DOHH2 (cell line): ENCODE data around the gene HOXA6.
A peak's percentile ranks its signal among the peaks of the same experiment; 100 is the strongest.

Experiments
- H3F3A ChIP-seq: fragments of 200-600 bp; sonication (generic), shearing (Covaris generic); 2 replicates; pipeline ENCODE4 v1.6.0; 2016; ENCODE audit warnings: antibody characterized with exemption, mild to moderate bottlenecking; ENCODE audit not compliant: control insufficient read depth, insufficient read depth
- H3K27ac ChIP-seq: fragments of 200-600 bp; sonication (generic); 2 replicates; pipeline ENCODE4 v1.5.1; 2014; ENCODE audit warnings: low read depth, mild to moderate bottlenecking, low read length, moderate library complexity
- H3K27me3 ChIP-seq: fragments of 200-600 bp; sonication (generic); 2 replicates; pipeline ENCODE4 v1.6.1; 2014; ENCODE audit warnings: mild to moderate bottlenecking, low read length, mixed read lengths; ENCODE audit not compliant: control insufficient read depth
- H3K36me3 ChIP-seq: fragments of 200-600 bp; sonication (generic); 2 replicates; pipeline ENCODE4 v1.6.1; 2014; ENCODE audit warnings: mild to moderate bottlenecking, low read length, moderate library complexity, mixed read lengths; ENCODE audit not compliant: control insufficient read depth
- H3K4me1 ChIP-seq: fragments of 200-600 bp; sonication (generic); 2 replicates; pipeline ENCODE4 v1.6.1; 2014; ENCODE audit warnings: mild to moderate bottlenecking, low read length, mixed read lengths; ENCODE audit not compliant: control insufficient read depth
- H3K4me2 ChIP-seq: fragments of 200-600 bp; sonication (generic); 2 replicates; pipeline ENCODE4 v1.6.0; 2014; ENCODE audit warnings: mild to moderate bottlenecking, low read length, moderate library complexity
- H3K4me3 ChIP-seq: fragments of 200-600 bp; sonication (generic); 2 replicates; pipeline ENCODE4 v1.5.1; 2014; ENCODE audit warnings: mild to moderate bottlenecking, low read length, mixed read lengths
- H3K79me2 ChIP-seq: fragments of 200-600 bp; sonication (generic); 2 replicates; pipeline ENCODE4 v1.6.1; 2014; ENCODE audit warnings: mild to moderate bottlenecking, low read length, mixed read lengths; ENCODE audit not compliant: control insufficient read depth
- H3K9me2 ChIP-seq: fragments of 200-600 bp; sonication (generic); replicated peaks from 2 replicates; pipeline ENCODE4 v1.6.1; 2014; ENCODE audit warnings: mild to moderate bottlenecking, low read length, mixed read lengths; ENCODE audit not compliant: control insufficient read depth
- H3K9me3 ChIP-seq: fragments of 200-600 bp; sonication (generic); 2 replicates; pipeline ENCODE4 v1.6.1; 2014; ENCODE audit warnings: antibody characterized with exemption, low read length, mixed read lengths; ENCODE audit not compliant: control insufficient read depth, insufficient read depth
- H4K20me1 ChIP-seq: fragments of 200-600 bp; sonication (generic); 2 replicates; pipeline ENCODE4 v1.6.0; 2014; ENCODE audit warnings: low read depth, mild to moderate bottlenecking, antibody characterized with exemption, low read length, moderate library complexity; ENCODE audit not compliant: control insufficient read depth, insufficient read depth
- EZH2phosphoT487 ChIP-seq: fragments of 200-600 bp; sonication (generic); IDR thresholded peaks from 2 replicates; pipeline ENCODE4 v1.6.1; 2017; ENCODE audit warnings: borderline replicate concordance, mild to moderate bottlenecking, antibody characterized with exemption, low read length, moderate library complexity, mixed read lengths
- TF ChIP-seq, protein P1 (sequence below): fragments of 200-600 bp; sonication (generic); IDR thresholded peaks from one replicate; pipeline ENCODE4 v1.5.1; 2014; ENCODE audit warnings: antibody characterized with exemption, mild to moderate bottlenecking, low read depth, low read length; ENCODE audit not compliant: poor library complexity, severe bottlenecking

HOXA6 gene

DNA sequence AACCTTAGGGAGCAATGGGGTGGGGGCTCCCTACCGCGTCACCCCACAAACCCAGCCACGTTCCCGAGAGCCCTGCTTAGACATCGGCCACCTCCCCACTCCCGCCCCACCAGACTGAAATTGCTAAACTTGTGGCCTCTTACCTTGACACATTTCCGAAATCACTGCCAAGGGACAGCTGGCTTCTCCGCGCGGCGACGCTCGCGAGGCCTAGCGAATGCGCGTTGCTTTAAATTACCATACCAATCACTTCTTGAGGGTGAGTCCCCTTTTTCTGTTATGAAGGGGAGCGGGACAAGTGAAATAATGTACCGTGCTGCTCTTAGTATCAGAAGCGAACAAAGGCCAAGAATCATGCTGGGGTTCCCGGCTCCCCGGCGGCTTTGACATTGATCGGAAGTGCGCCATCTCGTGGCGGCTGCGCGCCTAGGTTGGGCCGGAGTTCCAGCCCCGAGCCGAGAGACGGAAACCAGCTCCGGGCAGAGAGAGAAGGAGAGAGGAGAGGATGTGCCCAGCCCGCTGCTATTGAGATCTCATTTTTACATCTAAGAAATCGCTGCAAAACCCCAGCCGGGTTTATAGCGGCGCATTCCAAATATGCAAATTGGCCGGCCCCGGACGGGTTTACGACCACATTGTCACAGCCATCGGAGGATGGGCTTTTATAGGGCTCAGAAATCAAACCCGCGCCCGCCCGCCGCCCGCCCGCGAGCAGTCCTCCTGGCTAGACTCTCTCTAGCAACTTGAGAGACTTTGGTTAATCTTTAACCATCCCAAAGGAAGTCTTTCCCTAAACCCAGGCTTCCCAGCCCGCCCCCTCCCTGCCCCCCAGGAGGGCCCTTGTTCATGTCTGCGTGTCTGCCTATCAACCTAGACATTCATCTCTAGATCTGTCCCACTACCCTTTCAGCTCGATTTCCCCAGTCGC is 32.2 kb upstream of the HOXA6 start:
- TF ChIP-seq, protein P1, sequence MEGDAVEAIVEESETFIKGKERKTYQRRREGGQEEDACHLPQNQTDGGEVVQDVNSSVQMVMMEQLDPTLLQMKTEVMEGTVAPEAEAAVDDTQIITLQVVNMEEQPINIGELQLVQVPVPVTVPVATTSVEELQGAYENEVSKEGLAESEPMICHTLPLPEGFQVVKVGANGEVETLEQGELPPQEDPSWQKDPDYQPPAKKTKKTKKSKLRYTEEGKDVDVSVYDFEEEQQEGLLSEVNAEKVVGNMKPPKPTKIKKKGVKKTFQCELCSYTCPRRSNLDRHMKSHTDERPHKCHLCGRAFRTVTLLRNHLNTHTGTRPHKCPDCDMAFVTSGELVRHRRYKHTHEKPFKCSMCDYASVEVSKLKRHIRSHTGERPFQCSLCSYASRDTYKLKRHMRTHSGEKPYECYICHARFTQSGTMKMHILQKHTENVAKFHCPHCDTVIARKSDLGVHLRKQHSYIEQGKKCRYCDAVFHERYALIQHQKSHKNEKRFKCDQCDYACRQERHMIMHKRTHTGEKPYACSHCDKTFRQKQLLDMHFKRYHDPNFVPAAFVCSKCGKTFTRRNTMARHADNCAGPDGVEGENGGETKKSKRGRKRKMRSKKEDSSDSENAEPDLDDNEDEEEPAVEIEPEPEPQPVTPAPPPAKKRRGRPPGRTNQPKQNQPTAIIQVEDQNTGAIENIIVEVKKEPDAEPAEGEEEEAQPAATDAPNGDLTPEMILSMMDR: peak; percentile 99
- TF ChIP-seq EZH2phosphoT487: no peak
- peak overlapping the region; percentile 48 for H3K4me2 ChIP-seq
- H3K27ac ChIP-seq: no peak overlapping the region
- H3K27me3 ChIP-seq: peaks cover 49% of the 10 kb centered on the region
- no peaks in the 10 kb centered on the region for H4K20me1 ChIP-seq
- H3K9me2 ChIP-seq: no peaks in the 10 kb centered on the region
- H3K4me3 ChIP-seq: peak overlapping the region; percentile 31
- H3K4me1 ChIP-seq: peaks cover 23% of the 10 kb centered on the region
- H3K9me3 ChIP-seq: no peaks in the 10 kb centered on the region
- H3K79me2 ChIP-seq: no peaks in the 10 kb centered on the region
- H3K36me3 ChIP-seq: no peaks in the 10 kb centered on the region
- H3F3A ChIP-seq: no peaks in the 10 kb centered on the region

DNA sequence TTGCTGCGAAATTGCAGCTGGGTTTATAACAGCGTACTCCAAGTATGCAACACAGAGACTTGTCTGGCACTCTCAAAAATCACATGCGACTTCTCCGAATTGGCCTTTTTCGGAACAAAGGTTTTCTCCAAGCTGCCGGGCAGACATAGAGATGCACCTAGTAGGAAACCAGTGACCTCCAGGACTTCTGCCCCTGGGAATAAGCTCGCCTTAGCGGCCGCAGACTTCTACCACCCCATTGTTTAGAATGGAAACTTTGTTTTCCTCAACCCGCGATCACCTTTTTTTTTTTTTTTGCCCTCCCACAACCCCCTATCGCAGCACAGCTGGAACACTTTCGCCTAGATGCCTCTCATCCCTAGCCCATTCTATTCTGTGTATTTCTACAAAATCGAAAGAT is 31.5 kb upstream of the HOXA6 start:
- TF ChIP-seq, protein P1: no peak
- no peak for TF ChIP-seq EZH2phosphoT487

DNA sequence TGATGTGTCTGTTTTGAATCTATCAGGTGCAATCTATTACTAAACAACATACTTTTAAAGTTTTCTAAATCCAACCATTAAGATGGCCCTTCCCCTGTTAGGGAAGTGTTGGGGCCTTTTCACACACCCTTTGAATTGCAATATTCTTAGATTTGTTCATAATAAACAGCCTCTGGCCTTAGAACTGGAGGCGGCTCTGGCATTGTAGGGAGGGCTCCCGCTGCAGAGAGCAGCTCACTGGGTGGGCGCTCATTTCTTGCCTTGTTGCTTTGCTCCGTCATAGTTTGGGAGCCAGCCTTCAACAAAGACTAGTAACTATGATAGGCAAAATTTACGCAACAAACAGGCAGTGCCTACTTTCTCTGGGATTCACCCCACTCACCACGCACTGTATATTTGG is 30.8 kb upstream of the HOXA6 start:
- Histone ChIP-seq H3K9me2 (no peaks in the 10 kb centered on the region), H3K79me2 (no peaks in the 10 kb centered on the region), H3K36me3 (no peaks in the 10 kb centered on the region), H3K9me3 (no peaks in the 10 kb centered on the region), H3K4me2 (no peak overlapping the region), H3F3A (no peaks in the 10 kb centered on the region), H3K4me3 (no peak overlapping the region), H3K27me3 (peaks cover 50% of the 10 kb centered on the region), H3K27ac (no peak overlapping the region), H4K20me1 (no peaks in the 10 kb centered on the region), H3K4me1 (peaks cover 16% of the 10 kb centered on the region)
- no peak for TF ChIP-seq EZH2phosphoT487
- TF ChIP-seq, protein P1: no peak

More for the DNA sequence above, 31.5 kb upstream of the HOXA6 start:
- Histone ChIP-seq H3K4me3 (no peak overlapping the region), H3K4me2 (no peak overlapping the region), H3K4me1 (peaks cover 16% of the 10 kb centered on the region), H3K9me3 (no peaks in the 10 kb centered on the region), H3K9me2 (no peaks in the 10 kb centered on the region), H3K79me2 (no peaks in the 10 kb centered on the region), H3K27ac (no peak overlapping the region), H3K36me3 (no peaks in the 10 kb centered on the region), H4K20me1 (no peaks in the 10 kb centered on the region), H3K27me3 (peaks cover 50% of the 10 kb centered on the region), H3F3A (no peaks in the 10 kb centered on the region)
